Tibial artery (tissue), 4 donors: ENCODE measurements around the gene CHGA.

Experiments
- DNase-seq, 2 donors: peaks; one replicate each; pipeline ENCODE4 v3.0.0-alpha.2; 2019
- H3K27ac ChIP-seq, 2 donors: fragments of 200-600 bp; sonication (generic) in 1 of 2; 1 replicate in 1 of 2; 2 replicates in 1 of 2; pipeline ENCODE4 v1.5.1; 2018 to 2019; ENCODE audit warnings: mild to moderate bottlenecking in 1 of 2
- H3K27me3 ChIP-seq, 2 donors: fragments of 200-600 bp; sonication (generic) in 1 of 2; one replicate each; pipeline versions ENCODE4 v1.5.1 to v1.6.0; 2016 to 2019
- H3K36me3 ChIP-seq, 3 donors: fragments of 200-600 bp; sonication (generic) in 2 of 3; one replicate each; pipeline ENCODE4 v1.5.1; 2016 to 2019; ENCODE audit warnings: mild to moderate bottlenecking in 2 of 3
- H3K4me1 ChIP-seq, 4 donors: fragments of 200-600 bp; sonication (generic) in 2 of 4; 1 replicate in 3 of 4; 2 replicates in 1 of 4; pipeline ENCODE4 v1.5.1; 2016 to 2019
- H3K4me3 ChIP-seq, 2 donors: fragments of 200-600 bp; sonication (generic) in 1 of 2; 1 replicate in 1 of 2; 2 replicates in 1 of 2; pipeline ENCODE4 v1.5.1; 2018 to 2019; ENCODE audit warnings: mild to moderate bottlenecking in 2 of 2
- H3K9me3 ChIP-seq, 3 donors: fragments of 200-600 bp; sonication (generic) in 1 of 3; one replicate each; pipeline ENCODE4 v1.5.1; 2016 to 2019
- CTCF ChIP-seq, 2 experiments: fragments of 200-600 bp in 1 of 2; fragments of 450-650 bp in 1 of 2; IDR thresholded peaks; one replicate each; pipeline ENCODE4 v1.5.1; 2017 to 2019; ENCODE audit warnings: antibody characterized with exemption in 2 of 2, mild to moderate bottlenecking in 1 of 2, moderate library complexity in 1 of 2
- intact Hi-C: fragments of 100-400 bp; cut with DNase I; formaldehyde crosslinking; loops from one replicate; pipeline ENCODE4 v1.15.0; 2023; ENCODE audit warnings: low total_unique reads

The CHGA gene

GRCh38 chr14:92958373-92959188 lies 35.6 kb downstream of the CHGA start:
- Histone ChIP-seq H3K36me3 (peaks cover 20 to 66% (median 39%) of the 10 kb centered on the region in 3 donors), H3K9me3 (no peaks in the 10 kb centered on the region), H3K27me3 (no peaks in the 10 kb centered on the region), H3K27ac (no peak overlapping the region), H3K4me3 (no peak overlapping the region), H3K4me1 (peaks cover 0 to 11% (median 6%) of the 10 kb centered on the region in 4 donors)
- intact Hi-C loops = loop anchor here (10.0 kb wide), 1 partner anchor 216 kb away; no protein-coding TSS in a partner anchor
- DNase-seq = no peak
- TF ChIP-seq CTCF (IDR thresholded peaks at IDR 0.05) = no peak

- Histone ChIP-seq H3K27ac (no peak overlapping the region), H3K4me3 (no peak overlapping the region), H3K9me3 (no peaks in the 10 kb centered on the region), H3K27me3 (no peaks in the 10 kb centered on the region), H3K4me1 (peaks cover 0 to 12% (median 9%) of the 10 kb centered on the region in 4 donors), H3K36me3 (peaks cover 20 to 65% (median 39%) of the 10 kb centered on the region in 3 donors)
- intact Hi-C loops = loop anchor here (10.0 kb wide), 1 partner anchor 216 kb away; no protein-coding TSS in a partner anchor
- no peak for DNase-seq
- TF ChIP-seq CTCF (IDR thresholded peaks at IDR 0.05) = no peak
Measured at GRCh38 chr14:92959189-92959531, 36.2 kb downstream of the CHGA start.

- DNase-seq = no peak
- Histone ChIP-seq H3K36me3 (peaks cover 20 to 61% (median 39%) of the 10 kb centered on the region in 3 donors), H3K27me3 (no peaks in the 10 kb centered on the region), H3K4me3 (no peak overlapping the region), H3K4me1 (peaks cover 0 to 21% (median 17%) of the 10 kb centered on the region in 4 donors), H3K27ac (no peak overlapping the region), H3K9me3 (no peaks in the 10 kb centered on the region)
- intact Hi-C loops = loop anchor here (10.0 kb wide), 1 partner anchor 215 kb away; no protein-coding TSS in a partner anchor
- TF ChIP-seq CTCF (IDR thresholded peaks at IDR 0.05) = no peak
Measured at GRCh38 chr14:92959761-92960680, 37.1 kb downstream of the CHGA start.

- Histone ChIP-seq H3K36me3 (peaks cover 20 to 54% (median 39%) of the 10 kb centered on the region in 3 donors), H3K4me3 (no peak overlapping the region), H3K4me1 (peaks cover 0 to 26% (median 18%) of the 10 kb centered on the region in 4 donors), H3K27ac (no peak overlapping the region), H3K27me3 (no peaks in the 10 kb centered on the region), H3K9me3 (no peaks in the 10 kb centered on the region)
- TF ChIP-seq CTCF (IDR thresholded peaks at IDR 0.05) = no peak
- intact Hi-C loops = no loop called here
- no peak for DNase-seq
Measured at GRCh38 chr14:92960706-92961566, 38.0 kb downstream of the CHGA start.

GRCh38 chr14:92961567-92961855 lies 38.6 kb downstream of the CHGA start:
- no peaks in the 10 kb centered on the region for H3K27me3 ChIP-seq
- peaks cover 0 to 26% (median 18%) of the 10 kb centered on the region in 4 donors for H3K4me1 ChIP-seq
- no peak for DNase-seq
- intact Hi-C loops = no loop called here
- no peak overlapping the region for H3K27ac ChIP-seq
- H3K36me3 ChIP-seq = peaks cover 20 to 50% (median 39%) of the 10 kb centered on the region in 3 donors
- TF ChIP-seq CTCF (IDR thresholded peaks at IDR 0.05) = no peak
- no peaks in the 10 kb centered on the region for H3K9me3 ChIP-seq
- H3K4me3 ChIP-seq = no peak overlapping the region
